NCI-H2227 (cell line): Measurements from ENCODE around the gene COLQ.

ENCODE experiments used
- DNase-seq: peaks from one replicate; lab custom pipeline; 2025; ENCODE audit not compliant: unreplicated experiment; lab: John Stamatoyannopoulos, UW

The COLQ gene

DNA sequence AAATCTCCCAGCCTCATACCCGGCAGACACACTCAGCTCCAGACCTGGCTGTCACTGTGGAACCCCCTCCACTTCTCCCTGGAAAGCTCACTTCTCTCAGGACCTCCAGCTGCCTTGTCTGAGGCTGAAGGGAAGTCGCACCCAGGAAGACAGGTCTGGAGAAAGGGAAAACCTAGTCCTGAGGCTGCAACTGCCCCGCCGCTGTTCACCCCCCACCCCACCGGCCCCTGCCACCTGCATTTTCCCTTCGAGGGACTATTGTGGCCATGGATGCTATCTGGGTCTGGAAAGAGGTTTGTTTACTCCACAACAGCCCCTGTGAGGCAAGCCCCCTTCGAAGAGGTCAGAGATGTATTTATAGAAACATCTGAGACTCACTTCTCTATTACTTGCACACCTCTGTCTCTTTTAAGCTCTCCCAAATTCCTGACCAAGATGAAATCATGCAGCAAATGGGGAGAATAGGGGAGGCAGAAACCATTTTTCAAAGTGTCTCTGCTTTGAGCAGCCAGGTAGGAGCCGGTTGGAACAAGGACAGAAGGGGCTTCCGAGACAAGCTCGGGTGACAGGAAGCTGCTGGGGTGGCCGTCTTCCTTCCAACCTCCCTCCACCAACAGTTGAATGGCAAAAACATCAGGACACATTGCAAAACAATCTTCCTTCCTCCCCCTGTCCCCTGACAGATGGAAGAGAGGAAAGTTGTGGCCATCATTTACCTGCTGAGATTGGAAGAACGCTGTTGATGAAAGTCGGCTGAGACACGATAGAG, 518 bp downstream of the COLQ start:
- DNase-seq: no peak

DNA sequence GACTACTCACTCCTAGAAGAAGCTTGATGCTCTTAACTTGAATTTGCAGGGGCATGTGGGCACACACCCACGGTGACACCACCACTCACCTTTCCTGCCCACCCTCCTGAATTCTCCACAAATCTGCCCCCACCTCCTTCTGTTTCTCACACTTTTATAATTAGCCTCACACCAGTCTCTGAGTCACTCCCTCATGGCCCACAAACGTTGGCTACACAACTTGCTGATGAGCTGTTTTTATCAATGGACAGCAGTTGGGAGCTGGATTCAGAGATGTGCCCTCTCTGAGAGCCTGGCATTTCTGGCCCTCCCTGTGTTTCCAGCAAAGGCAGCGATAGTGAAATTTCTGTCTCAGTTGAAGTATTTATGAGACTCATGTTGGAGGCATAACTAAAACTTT, 1.3 kb downstream of the COLQ start:
- DNase-seq: no peak

DNA sequence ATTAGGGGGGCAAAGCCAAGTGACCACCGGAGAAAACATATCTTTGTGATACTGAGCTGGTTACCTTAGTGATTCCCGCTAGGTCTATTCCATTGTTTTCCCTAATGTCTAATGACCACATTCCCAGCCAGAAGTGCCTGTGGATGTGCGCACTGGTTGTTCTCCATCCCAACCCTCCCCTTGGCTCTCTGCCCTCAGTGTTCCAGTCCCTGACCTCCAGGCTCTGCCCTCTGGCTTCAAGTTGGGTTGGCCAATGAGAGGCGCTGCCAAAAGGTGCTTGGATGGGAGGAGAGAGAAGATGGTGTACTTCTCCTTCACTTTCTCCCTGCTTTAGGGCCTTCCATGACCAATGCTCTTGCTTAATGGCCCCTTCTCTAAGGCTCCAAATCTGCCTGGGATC, 2.4 kb downstream of the COLQ start:
- DNase-seq: no peak

- DNase-seq: no peak
Measured at GRCh38 chr3:15514663-15515340, 6.7 kb downstream of the COLQ start.

- DNase-seq: no peak
Measured at GRCh38 chr3:15513810-15514662, 7.5 kb downstream of the COLQ start.

DNA sequence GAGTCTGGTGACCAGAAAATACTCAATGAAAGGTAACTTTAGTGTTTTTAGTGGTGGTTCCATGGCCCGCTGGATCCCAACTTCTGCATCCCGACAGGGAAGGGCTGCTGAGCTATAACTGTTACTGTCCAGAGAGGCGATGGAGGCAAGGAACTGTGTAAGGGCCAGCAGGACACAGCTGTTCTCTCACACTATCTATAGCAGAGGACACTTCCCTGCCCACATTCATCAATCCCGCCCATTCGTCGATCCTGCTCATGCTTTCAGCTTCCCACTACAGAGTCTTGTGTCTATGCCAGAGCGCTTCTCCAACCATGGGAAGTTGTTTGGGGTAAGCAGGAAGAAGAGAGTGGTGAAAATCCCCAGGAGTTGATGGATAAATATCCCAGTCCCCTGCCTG, 8.4 kb downstream of the COLQ start:
- no peak for DNase-seq

- DNase-seq: peak; percentile 87
Measured at GRCh38 chr3:15512166-15512565, 9.3 kb downstream of the COLQ start.

DNA sequence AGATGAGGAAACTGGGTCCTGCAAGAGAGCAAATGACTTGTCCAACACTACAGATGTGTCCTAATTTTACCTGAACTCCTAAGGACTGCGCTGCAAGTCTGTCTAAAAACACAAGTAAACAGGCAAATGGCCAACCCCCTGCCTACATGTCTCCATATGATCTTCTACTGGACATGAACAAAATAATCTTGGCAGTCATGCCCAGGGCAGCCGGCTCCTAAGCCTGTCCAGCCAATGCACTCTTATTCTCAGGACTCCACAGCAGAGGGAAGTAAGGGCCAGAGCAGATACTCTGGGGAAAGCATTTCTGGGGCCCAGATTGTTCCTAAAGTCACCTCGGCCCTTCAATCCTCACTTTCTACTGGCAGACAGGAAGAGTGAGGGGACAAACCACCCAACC, 10.3 kb downstream of the COLQ start:
- no peak for DNase-seq

DNA sequence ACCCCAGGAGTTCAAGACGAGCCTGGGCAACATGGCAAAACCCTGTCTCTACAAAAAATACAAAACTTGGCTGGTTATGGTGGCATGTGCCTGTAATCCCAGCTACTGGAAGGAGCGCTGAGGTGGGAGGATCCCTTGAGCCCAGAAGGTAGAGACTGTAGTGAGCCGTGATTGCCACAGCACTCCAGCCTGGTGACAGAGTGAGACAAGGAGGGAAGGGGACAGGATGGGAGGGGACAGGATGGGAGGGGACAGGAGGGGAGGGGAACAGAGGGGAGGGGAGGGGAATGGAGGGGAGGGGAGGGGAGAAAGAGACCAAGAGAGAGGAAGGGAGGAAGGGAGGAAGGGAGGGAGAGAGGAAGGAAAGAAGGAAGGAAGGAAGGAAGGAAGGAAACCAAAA, 11.0 kb downstream of the COLQ start:
- DNase-seq: no peak

GRCh38 chr3:15506571-15506970, 14.9 kb downstream of the COLQ start:
- DNase-seq: no peak

GRCh38 chr3:15505479-15506165, 15.9 kb downstream of the COLQ start:
- peak; percentile 85 for DNase-seq

DNA sequence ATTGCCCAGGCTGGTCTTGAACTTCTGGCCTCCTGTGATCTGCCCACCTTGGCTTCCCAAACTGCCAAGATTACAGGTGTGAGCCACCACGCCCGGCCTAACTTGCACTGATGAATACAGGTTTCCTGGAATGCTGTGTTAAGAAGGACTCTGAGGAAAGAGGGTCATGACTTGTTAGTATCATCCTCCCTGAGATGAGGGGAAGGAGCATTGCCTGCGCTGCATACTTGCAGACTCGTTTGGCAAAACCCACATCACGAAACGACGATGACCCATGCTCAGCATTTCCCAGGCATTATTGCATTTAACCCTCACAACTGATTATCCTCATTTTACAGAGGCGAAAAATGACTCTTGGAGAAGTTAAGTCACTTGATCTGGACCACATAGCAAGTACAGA, 18.9 kb downstream of the COLQ start:
- no peak for DNase-seq

DNA sequence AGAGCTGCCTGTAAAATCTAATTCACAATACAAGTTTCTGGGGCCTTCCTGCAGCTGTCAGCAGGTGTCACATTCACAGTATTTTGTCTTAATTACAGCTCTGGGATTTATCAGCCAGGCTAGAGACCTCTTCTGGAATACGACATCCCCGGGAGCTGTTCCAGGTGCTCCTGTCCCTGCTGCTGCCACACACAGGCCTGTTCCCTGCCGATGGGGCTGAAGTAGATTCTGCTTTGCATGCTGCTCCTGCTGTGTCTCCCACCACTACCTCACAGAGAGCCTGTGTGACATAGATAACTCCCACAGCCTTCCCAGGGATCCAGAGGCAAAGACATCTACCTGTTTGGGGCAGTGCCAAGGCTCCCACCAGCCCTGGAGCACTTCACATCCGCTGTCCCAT, 20.4 kb downstream of the COLQ start:
- DNase-seq: peak; percentile 35

GRCh38 chr3:15500107-15500724, 21.3 kb downstream of the COLQ start:
- no peak for DNase-seq

DNA sequence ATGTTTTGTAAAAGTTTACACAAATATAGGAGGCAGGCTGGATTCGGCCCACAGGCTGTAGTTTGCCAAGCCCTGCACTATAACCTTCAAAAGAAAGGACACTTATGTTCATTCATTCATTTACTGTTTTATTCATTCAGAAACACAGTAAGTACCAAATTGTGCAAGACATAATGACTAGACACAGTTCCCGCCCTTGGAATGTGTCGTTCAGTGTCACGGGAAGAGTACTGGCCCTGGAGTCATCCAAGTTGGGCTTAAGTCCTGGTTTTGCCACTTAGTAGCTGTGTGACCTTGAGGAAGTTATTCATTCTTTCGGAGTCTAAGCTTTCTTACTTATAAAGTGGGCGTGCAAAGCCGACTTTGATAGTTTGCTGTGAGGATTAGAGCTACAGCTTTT, 22.0 kb downstream of the COLQ start:
- DNase-seq: no peak

GRCh38 chr3:15498431-15499214, 22.9 kb downstream of the COLQ start:
- DNase-seq: peak; percentile 54

- no peak for DNase-seq
Measured at GRCh38 chr3:15497964-15498363, 23.5 kb downstream of the COLQ start.

GRCh38 chr3:15496341-15496664, 25.2 kb downstream of the COLQ start:
- DNase-seq: peak; percentile 65

DNA sequence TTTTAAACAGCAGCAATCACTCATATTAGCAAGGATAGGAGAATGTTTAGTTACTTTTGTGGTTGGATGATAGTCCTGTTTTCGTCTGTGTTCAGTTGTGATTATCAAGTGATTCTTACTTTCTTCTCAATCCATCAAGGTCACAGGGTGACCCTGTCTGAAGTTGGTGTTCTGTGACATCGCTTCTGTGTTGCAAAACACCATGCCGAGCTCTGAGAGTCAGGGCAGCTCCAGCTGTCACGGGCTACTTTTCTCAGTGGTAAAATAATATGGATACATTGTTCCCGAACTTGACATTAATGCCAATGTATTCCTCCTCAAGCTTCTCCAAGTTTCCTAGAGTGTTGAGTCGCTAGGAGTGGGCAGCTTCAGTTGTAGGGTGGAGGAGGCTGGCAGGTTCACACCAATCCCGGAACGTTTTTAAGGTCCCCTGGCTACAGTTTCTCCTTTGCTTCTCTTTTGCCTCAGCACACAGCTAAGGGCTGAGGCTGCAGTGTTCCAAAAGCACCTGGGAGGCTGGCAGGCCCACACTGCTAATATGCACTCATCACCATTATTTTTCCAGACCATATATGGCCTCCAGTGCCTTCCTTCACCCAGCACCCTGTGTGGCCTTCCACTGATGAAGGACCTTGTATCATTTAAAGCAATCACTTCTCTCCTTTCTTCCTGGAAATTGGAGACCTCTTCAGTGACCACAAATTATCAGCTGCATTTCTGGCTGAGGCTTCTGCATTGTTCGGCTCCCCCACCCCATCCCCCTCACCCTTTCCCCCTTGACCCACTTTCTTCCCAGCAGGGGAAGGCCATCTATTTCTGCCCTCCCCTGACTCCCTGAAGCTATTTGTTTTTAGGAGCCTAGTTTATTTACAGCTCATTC, 25.8 kb downstream of the COLQ start:
- peak; percentile 65 for DNase-seq
